ENCODE results near the gene GRIK3. TPM values are rescaled to one million over a fixed set of nuclear protein-coding genes. Genes with fewer than 3 reads are reported as not detected.

The GRIK3 gene
- total and polyA plus RNA-seq, 2 experiments from 2014 or later, result 0.31 to 2.9 TPM

DNA sequence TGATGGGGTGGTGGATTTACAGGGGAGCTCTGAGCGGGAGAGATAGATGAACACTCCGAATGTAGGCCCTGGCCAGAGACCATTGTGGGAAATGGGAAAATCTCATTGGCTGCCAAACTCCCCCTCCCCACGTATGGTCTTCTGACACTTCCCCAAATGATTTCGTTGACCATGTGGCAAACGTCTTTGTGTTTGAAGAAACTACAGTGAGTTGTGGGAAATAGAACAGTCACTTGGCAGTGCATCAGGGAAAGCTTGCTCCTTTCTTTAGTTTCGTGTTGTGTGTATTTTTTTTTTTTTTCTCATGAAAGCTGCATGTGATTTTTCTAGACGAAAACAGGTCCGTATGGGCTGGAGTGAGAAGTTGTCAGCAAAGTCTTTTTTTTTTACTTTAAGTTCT, 25.0 kb upstream of the GRIK3 start (continued):
- TF ChIP-seq, protein P1, sequence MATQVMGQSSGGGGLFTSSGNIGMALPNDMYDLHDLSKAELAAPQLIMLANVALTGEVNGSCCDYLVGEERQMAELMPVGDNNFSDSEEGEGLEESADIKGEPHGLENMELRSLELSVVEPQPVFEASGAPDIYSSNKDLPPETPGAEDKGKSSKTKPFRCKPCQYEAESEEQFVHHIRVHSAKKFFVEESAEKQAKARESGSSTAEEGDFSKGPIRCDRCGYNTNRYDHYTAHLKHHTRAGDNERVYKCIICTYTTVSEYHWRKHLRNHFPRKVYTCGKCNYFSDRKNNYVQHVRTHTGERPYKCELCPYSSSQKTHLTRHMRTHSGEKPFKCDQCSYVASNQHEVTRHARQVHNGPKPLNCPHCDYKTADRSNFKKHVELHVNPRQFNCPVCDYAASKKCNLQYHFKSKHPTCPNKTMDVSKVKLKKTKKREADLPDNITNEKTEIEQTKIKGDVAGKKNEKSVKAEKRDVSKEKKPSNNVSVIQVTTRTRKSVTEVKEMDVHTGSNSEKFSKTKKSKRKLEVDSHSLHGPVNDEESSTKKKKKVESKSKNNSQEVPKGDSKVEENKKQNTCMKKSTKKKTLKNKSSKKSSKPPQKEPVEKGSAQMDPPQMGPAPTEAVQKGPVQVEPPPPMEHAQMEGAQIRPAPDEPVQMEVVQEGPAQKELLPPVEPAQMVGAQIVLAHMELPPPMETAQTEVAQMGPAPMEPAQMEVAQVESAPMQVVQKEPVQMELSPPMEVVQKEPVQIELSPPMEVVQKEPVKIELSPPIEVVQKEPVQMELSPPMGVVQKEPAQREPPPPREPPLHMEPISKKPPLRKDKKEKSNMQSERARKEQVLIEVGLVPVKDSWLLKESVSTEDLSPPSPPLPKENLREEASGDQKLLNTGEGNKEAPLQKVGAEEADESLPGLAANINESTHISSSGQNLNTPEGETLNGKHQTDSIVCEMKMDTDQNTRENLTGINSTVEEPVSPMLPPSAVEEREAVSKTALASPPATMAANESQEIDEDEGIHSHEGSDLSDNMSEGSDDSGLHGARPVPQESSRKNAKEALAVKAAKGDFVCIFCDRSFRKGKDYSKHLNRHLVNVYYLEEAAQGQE (IDR thresholded peaks at IDR 0.05; ENCODE audit: unreplicated experiment), result no peak
- TF ChIP-seq, protein P2, sequence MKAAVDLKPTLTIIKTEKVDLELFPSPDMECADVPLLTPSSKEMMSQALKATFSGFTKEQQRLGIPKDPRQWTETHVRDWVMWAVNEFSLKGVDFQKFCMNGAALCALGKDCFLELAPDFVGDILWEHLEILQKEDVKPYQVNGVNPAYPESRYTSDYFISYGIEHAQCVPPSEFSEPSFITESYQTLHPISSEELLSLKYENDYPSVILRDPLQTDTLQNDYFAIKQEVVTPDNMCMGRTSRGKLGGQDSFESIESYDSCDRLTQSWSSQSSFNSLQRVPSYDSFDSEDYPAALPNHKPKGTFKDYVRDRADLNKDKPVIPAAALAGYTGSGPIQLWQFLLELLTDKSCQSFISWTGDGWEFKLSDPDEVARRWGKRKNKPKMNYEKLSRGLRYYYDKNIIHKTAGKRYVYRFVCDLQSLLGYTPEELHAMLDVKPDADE (IDR thresholded peaks at IDR 0.05), result no peak
- TF ChIP-seq EZH2phosphoT487 (IDR thresholded peaks at IDR 0.05; ENCODE audit: unreplicated experiment), result no peak
- TF ChIP-seq ZNF114 (CRISPR knock-in tag; IDR thresholded peaks at IDR 0.05), result no peak

DNA sequence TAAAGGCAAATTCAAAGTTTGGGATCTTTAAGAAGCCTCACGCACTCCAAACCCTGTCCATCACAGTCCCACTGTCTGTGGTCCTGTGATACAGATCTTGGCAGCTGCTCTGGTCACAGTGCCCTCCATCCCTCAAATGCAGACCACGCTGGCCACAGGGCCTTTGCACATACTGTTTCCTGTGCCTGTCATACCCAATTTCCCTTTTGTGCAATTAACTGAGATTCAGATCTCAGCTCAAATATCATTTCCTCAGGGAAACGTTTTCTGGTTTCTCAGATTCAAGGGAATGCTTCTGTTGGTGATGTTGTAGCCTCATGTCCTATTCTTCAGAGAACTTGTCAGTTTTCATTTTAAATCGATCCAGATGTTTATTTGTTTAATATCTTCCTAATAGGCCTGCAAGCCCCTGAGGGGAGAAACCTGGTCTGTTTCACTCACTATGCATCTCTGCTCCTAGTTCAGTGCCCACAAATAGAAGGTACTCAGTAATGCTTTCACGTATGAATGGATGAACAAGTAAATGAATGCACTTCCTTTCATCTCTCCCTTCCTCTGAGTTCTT, 24.2 kb upstream of the GRIK3 start:
- no peaks in the 10 kb centered on the region for H3K36me3 Mint-ChIP-seq (ENCODE audit: low read depth)
- H3K4me3 Mint-ChIP-seq, result no peak overlapping the region
- peaks cover 4% of the 10 kb centered on the region for H3K27me3 Mint-ChIP-seq (ENCODE audit: insufficient read depth, low read depth, poor library complexity)
- Histone ChIP-seq H2AFZ (no peak overlapping the region), H3K27ac (ENCODE audit: low read depth) (no peak overlapping the region), H3K4me2 (no peak overlapping the region), H3K79me2 (replicated peaks; ENCODE audit: insufficient read depth) (no peaks in the 10 kb centered on the region), H3K4me1 (ENCODE audit: insufficient read depth) (peaks cover 6% of the 10 kb centered on the region; the same call in 1 of the 2 replicates), H3K4me3 (no peak overlapping the region), H3K9me2 (ENCODE audit: insufficient read depth) (no peaks in the 10 kb centered on the region), H3F3A (replicated peaks; ENCODE audit: low read depth) (no peaks in the 10 kb centered on the region), H3K27me3 (ENCODE audit: insufficient read depth) (no peaks in the 10 kb centered on the region), H3K36me3 (ENCODE audit: insufficient read depth) (no peaks in the 10 kb centered on the region), H4K20me1 (replicated peaks; ENCODE audit: insufficient read depth) (no peaks in the 10 kb centered on the region)
- H3K9me3 Mint-ChIP-seq, result no peaks in the 10 kb centered on the region
- DNase-seq (ENCODE audit: low spot score) (no peak), ATAC-seq (no peak)
- peaks cover 14% of the 10 kb centered on the region for H3K4me1 Mint-ChIP-seq
- no peak overlapping the region for H3K27ac Mint-ChIP-seq
- TF ChIP-seq, protein P3, sequence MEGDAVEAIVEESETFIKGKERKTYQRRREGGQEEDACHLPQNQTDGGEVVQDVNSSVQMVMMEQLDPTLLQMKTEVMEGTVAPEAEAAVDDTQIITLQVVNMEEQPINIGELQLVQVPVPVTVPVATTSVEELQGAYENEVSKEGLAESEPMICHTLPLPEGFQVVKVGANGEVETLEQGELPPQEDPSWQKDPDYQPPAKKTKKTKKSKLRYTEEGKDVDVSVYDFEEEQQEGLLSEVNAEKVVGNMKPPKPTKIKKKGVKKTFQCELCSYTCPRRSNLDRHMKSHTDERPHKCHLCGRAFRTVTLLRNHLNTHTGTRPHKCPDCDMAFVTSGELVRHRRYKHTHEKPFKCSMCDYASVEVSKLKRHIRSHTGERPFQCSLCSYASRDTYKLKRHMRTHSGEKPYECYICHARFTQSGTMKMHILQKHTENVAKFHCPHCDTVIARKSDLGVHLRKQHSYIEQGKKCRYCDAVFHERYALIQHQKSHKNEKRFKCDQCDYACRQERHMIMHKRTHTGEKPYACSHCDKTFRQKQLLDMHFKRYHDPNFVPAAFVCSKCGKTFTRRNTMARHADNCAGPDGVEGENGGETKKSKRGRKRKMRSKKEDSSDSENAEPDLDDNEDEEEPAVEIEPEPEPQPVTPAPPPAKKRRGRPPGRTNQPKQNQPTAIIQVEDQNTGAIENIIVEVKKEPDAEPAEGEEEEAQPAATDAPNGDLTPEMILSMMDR (conservative IDR thresholded peaks at IDR 0.05; ENCODE audit: low read depth in 2 of 2), result no peak
- TF ChIP-seq, protein P2 (IDR thresholded peaks at IDR 0.05), result no peak
- TF ChIP-seq JUNB (IDR thresholded peaks at IDR 0.05; ENCODE audit: unreplicated experiment) (no peak), EZH2 (IDR thresholded peaks at IDR 0.05; ENCODE audit: low read depth, unreplicated experiment) (no peak), NANOG (IDR thresholded peaks at IDR 0.05; ENCODE audit: borderline replicate concordance) (no peak), ZNF331 (CRISPR knock-in tag; IDR thresholded peaks at IDR 0.05; ENCODE audit: low read depth) (no peak), POLR2AphosphoS5 (IDR thresholded peaks at IDR 0.05; ENCODE audit: low read depth) (no peak)
- TF ChIP-seq, protein P4, sequence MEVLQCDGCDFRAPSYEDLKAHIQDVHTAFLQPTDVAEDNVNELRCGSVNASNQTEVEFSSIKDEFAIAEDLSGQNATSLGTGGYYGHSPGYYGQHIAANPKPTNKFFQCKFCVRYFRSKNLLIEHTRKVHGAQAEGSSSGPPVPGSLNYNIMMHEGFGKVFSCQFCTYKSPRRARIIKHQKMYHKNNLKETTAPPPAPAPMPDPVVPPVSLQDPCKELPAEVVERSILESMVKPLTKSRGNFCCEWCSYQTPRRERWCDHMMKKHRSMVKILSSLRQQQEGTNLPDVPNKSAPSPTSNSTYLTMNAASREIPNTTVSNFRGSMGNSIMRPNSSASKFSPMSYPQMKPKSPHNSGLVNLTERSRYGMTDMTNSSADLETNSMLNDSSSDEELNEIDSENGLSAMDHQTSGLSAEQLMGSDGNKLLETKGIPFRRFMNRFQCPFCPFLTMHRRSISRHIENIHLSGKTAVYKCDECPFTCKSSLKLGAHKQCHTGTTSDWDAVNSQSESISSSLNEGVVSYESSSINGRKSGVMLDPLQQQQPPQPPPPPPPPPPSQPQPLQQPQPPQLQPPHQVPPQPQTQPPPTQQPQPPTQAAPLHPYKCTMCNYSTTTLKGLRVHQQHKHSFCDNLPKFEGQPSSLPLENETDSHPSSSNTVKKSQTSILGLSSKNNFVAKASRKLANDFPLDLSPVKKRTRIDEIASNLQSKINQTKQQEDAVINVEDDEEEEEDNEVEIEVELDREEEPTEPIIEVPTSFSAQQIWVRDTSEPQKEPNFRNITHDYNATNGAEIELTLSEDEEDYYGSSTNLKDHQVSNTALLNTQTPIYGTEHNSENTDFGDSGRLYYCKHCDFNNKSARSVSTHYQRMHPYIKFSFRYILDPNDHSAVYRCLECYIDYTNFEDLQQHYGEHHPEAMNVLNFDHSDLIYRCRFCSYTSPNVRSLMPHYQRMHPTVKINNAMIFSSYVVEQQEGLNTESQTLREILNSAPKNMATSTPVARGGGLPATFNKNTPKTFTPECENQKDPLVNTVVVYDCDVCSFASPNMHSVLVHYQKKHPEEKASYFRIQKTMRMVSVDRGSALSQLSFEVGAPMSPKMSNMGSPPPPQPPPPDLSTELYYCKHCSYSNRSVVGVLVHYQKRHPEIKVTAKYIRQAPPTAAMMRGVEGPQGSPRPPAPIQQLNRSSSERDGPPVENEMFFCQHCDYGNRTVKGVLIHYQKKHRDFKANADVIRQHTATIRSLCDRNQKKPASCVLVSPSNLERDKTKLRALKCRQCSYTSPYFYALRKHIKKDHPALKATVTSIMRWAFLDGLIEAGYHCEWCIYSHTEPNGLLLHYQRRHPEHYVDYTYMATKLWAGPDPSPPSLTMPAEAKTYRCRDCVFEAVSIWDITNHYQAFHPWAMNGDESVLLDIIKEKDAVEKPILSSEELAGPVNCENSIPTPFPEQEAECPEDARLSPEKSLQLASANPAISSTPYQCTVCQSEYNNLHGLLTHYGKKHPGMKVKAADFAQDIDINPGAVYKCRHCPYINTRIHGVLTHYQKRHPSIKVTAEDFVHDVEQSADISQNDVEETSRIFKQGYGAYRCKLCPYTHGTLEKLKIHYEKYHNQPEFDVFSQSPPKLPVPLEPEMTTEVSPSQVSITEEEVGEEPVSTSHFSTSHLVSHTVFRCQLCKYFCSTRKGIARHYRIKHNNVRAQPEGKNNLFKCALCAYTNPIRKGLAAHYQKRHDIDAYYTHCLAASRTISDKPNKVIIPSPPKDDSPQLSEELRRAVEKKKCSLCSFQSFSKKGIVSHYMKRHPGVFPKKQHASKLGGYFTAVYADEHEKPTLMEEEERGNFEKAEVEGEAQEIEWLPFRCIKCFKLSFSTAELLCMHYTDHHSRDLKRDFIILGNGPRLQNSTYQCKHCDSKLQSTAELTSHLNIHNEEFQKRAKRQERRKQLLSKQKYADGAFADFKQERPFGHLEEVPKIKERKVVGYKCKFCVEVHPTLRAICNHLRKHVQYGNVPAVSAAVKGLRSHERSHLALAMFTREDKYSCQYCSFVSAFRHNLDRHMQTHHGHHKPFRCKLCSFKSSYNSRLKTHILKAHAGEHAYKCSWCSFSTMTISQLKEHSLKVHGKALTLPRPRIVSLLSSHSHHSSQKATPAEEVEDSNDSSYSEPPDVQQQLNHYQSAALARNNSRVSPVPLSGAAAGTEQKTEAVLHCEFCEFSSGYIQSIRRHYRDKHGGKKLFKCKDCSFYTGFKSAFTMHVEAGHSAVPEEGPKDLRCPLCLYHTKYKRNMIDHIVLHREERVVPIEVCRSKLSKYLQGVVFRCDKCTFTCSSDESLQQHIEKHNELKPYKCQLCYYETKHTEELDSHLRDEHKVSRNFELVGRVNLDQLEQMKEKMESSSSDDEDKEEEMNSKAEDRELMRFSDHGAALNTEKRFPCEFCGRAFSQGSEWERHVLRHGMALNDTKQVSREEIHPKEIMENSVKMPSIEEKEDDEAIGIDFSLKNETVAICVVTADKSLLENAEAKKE (CRISPR knock-in tag; IDR thresholded peaks at IDR 0.05), result no peak
